Erythroblast (primary cell): ENCODE results near the gene OMP.

Source experiments
- GATA1 ChIP-seq: IDR thresholded peaks from 2 replicates; pipeline ENCODE4 v1.6.1; 2011; ENCODE audit warnings: low read depth, mild to moderate bottlenecking, control low read depth, low read length, moderate library complexity
- POLR2A ChIP-seq: IDR thresholded peaks from 2 replicates; pipeline ENCODE4 v1.6.1; 2011; ENCODE audit warnings: mild to moderate bottlenecking, low read length

GRCh38 chr11:77123591-77123990 lies 21.0 kb downstream of the OMP start:
- no peak for TF ChIP-seq POLR2A
- no peak for TF ChIP-seq GATA1
